Measurements from ENCODE around the gene CIBAR2. TPM values are rescaled to one million over a fixed set of nuclear protein-coding genes. Genes with fewer than 3 reads are reported as not detected.

CIBAR2 gene
- total RNA-seq, 1 donor = not detected

GRCh38 chr16:85156440-85156839 is 44.2 kb upstream of the CIBAR2 start:
- no peak for TF ChIP-seq CTCF (IDR thresholded peaks at IDR 0.05; ENCODE audit: insufficient read depth, low read length)
- no peak for DNase-seq (ENCODE audit: low read depth)
- no peak overlapping the region for H3K4me3 ChIP-seq (ENCODE audit: low read depth, low read length)

- no peak overlapping the region for H3K4me3 ChIP-seq (ENCODE audit: low read depth, low read length)
- no peak for TF ChIP-seq CTCF (IDR thresholded peaks at IDR 0.05; ENCODE audit: insufficient read depth, low read length)
- no peak for DNase-seq (ENCODE audit: low read depth)
Observed at GRCh38 chr16:85153656-85154091, 41.4 kb upstream of the CIBAR2 start.

GRCh38 chr16:85153046-85153445 is 40.8 kb upstream of the CIBAR2 start:
- no peak for TF ChIP-seq CTCF (IDR thresholded peaks at IDR 0.05; ENCODE audit: insufficient read depth, low read length)
- no peak for DNase-seq (ENCODE audit: low read depth)
- H3K4me3 ChIP-seq (ENCODE audit: low read depth, low read length) = no peak overlapping the region

- DNase-seq (ENCODE audit: low read depth) = no peak
- no peak overlapping the region for H3K4me3 ChIP-seq (ENCODE audit: low read depth, low read length)
Observed at GRCh38 chr16:85152414-85153030, 40.2 kb upstream of the CIBAR2 start.

GRCh38 chr16:85151603-85152413 is 39.5 kb upstream of the CIBAR2 start:
- TF ChIP-seq CTCF (IDR thresholded peaks at IDR 0.05; ENCODE audit: insufficient read depth, low read length) = no peak
- DNase-seq (ENCODE audit: low read depth) = peak; percentile 84
- H3K4me3 ChIP-seq (ENCODE audit: low read depth, low read length) = no peak overlapping the region

More at GRCh38 chr16:85152414-85153030, 40.2 kb upstream of the CIBAR2 start:
- no peak for TF ChIP-seq CTCF (IDR thresholded peaks at IDR 0.05; ENCODE audit: insufficient read depth, low read length)

- DNase-seq (ENCODE audit: low read depth) = no peak
- no peak overlapping the region for H3K4me3 ChIP-seq (ENCODE audit: low read depth, low read length)
- no peak for TF ChIP-seq CTCF (IDR thresholded peaks at IDR 0.05; ENCODE audit: insufficient read depth, low read length)
Observed at GRCh38 chr16:85151079-85151602, 38.9 kb upstream of the CIBAR2 start.
